H1 (cell line): ENCODE measurements around the gene PRKCH. TPM values are rescaled to one million over a fixed set of nuclear protein-coding genes. Genes with fewer than 3 reads are reported as not detected.

Source experiments
- CTCF ChIA-PET: fragments of 300-600 bp; sonication (Branson Sonifier 250); formaldehyde crosslinking; loops from one replicate; lab custom pipeline; 2021; ENCODE audit not compliant: partially characterized antibody; lab: Charles Lee
- POLR2A ChIA-PET: fragments of 300-600 bp; sonication (Branson Sonifier 250); formaldehyde crosslinking; loops from one replicate; lab custom pipeline; 2021; ENCODE audit warnings: inconsistent platforms; ENCODE audit not compliant: partially characterized antibody; lab: Charles Lee
- DNase-seq, 2 experiments: peaks; one replicate each; pipeline versions ENCODE4 v3.0.0 to v3.0.0-alpha.2; 2010 to 2022; ENCODE audit warnings: low spot score in 2 of 2, low read depth in 1 of 2, mixed read lengths in 1 of 2
- FAIRE-seq: peaks from 2 replicates; lab custom pipeline; 2011; peaks lifted over from hg19 to GRCh38; lab: Jason Lieb, UNC
- H2AFZ ChIP-seq: 2 replicates; pipeline ENCODE4 v1.8.1; 2012; ENCODE audit warnings: low read length, inconsistent platforms
- H2AK5ac ChIP-seq: 2 replicates; pipeline ENCODE4 v1.6.1; 2013; ENCODE audit warnings: low read depth, low read length
- H2BK120ac ChIP-seq: replicated peaks from 2 replicates; pipeline ENCODE3; 2013; ENCODE audit warnings: low read depth, low read length, inconsistent platforms
- H2BK12ac ChIP-seq: 2 replicates; pipeline ENCODE4 v1.6.1; 2013; ENCODE audit warnings: low read depth, low read length
- H2BK15ac ChIP-seq: 2 replicates; pipeline ENCODE4 v1.6.1; 2013; ENCODE audit warnings: low read length
- H2BK20ac ChIP-seq: 2 replicates; pipeline ENCODE4 v1.6.1; 2013; ENCODE audit warnings: low read length
- H2BK5ac ChIP-seq: 2 replicates; pipeline ENCODE4 v1.6.1; 2013; ENCODE audit warnings: low read depth, low read length
- H3K14ac ChIP-seq: 2 replicates; pipeline ENCODE4 v1.6.1; 2013; ENCODE audit warnings: inconsistent platforms; ENCODE audit not compliant: insufficient read length
- H3K18ac ChIP-seq: 2 replicates; pipeline ENCODE4 v1.6.1; 2013; ENCODE audit warnings: low read length; ENCODE audit errors: extremely low read depth
- H3K23ac ChIP-seq: 2 replicates; pipeline ENCODE4 v1.6.1; 2013; ENCODE audit warnings: inconsistent platforms; ENCODE audit not compliant: insufficient read length
- H3K23me2 ChIP-seq: 2 replicates; pipeline ENCODE4 v1.6.1; 2013; ENCODE audit warnings: low read depth, low read length
- H3K27ac ChIP-seq: 2 replicates; pipeline ENCODE4 v1.6.1; 2011; ENCODE audit warnings: low read depth, low read length, inconsistent platforms
- H3K27me3 ChIP-seq, 4 experiments: replicated peaks in 1 of 4; 1 replicate in 1 of 4; 2 replicates in 3 of 4; pipeline versions ENCODE4 v1.6.1 to v1.8.1; 2011 to 2013; ENCODE audit warnings: low read length in 3 of 4, mild to moderate bottlenecking in 3 of 4, inconsistent platforms in 2 of 4, mixed read lengths in 2 of 4, moderate library complexity in 1 of 4; ENCODE audit not compliant: control insufficient read depth in 3 of 4, insufficient read depth in 3 of 4; ENCODE audit errors: extremely low read depth in 1 of 4
- H3K36me3 ChIP-seq, 4 experiments: 2 replicates each; pipeline versions ENCODE4 v1.6.1 to v1.8.1; 2011 to 2013; ENCODE audit warnings: mild to moderate bottlenecking in 4 of 4, low read length in 3 of 4, moderate library complexity in 2 of 4, control low read depth in 1 of 4, inconsistent platforms in 1 of 4; ENCODE audit not compliant: insufficient read depth in 4 of 4, control insufficient read depth in 2 of 4
- H3K4ac ChIP-seq: replicated peaks from 2 replicates; pipeline ENCODE3; 2013; ENCODE audit warnings: low read length, low read depth, mixed read lengths, inconsistent platforms; ENCODE audit not compliant: insufficient read length
- H3K4me1 ChIP-seq, 4 experiments: replicated peaks in 1 of 4; 1 replicate in 1 of 4; 2 replicates in 3 of 4; pipeline versions ENCODE4 v1.6.1 to v1.8.1; 2011 to 2013; ENCODE audit warnings: low read length in 3 of 4, inconsistent platforms in 2 of 4, mixed read lengths in 1 of 4; ENCODE audit not compliant: insufficient read depth in 4 of 4, control insufficient read depth in 3 of 4
- H3K4me2 ChIP-seq, 2 experiments: 2 replicates each; pipeline versions ENCODE4 v1.6.1 to v1.8.1; 2011 to 2013; ENCODE audit warnings: low read depth in 2 of 2, low read length in 2 of 2, control low read depth in 1 of 2, inconsistent platforms in 1 of 2, mild to moderate bottlenecking in 1 of 2; ENCODE audit not compliant: insufficient read depth in 1 of 2
- H3K4me3 ChIP-seq, 4 experiments: fragments of 200-600, 300-600 bp in 1 of 4; sonication (generic), shearing (Covaris generic), sonication (Bioruptor Twin) in 1 of 4; 2 replicates each; pipeline versions ENCODE4 v1.5.1 to v1.8.1; 2011 to 2016; ENCODE audit warnings: low read length in 4 of 4, low read depth in 3 of 4, control low read depth in 2 of 4, inconsistent platforms in 2 of 4, mild to moderate bottlenecking in 2 of 4, mixed read lengths in 1 of 4, moderate library complexity in 1 of 4; ENCODE audit not compliant: insufficient read depth in 2 of 4; ENCODE audit errors: extremely low read depth in 1 of 4
- H3K56ac ChIP-seq: replicated peaks from 2 replicates; pipeline ENCODE3; 2013; ENCODE audit warnings: low read depth, mild to moderate bottlenecking, mixed read lengths, low read length, inconsistent platforms; ENCODE audit not compliant: insufficient read length
- H3K79me1 ChIP-seq: 2 replicates; pipeline ENCODE4 v1.6.1; 2013; ENCODE audit warnings: low read depth, low read length, control low read depth
- H3K79me2 ChIP-seq, 2 experiments: 2 replicates each; pipeline versions ENCODE4 v1.6.1 to v1.8.1; 2012 to 2013; ENCODE audit warnings: low read length in 2 of 2, mild to moderate bottlenecking in 2 of 2, inconsistent platforms in 1 of 2; ENCODE audit not compliant: insufficient read depth in 2 of 2, control insufficient read depth in 1 of 2
- H3K9ac ChIP-seq, 4 experiments: replicated peaks in 1 of 4; 1 replicate in 1 of 4; 2 replicates in 3 of 4; pipeline versions ENCODE4 v1.6.1 to v1.8.1; 2011 to 2013; ENCODE audit warnings: low read depth in 3 of 4, low read length in 3 of 4, control low read depth in 2 of 4, mild to moderate bottlenecking in 2 of 4, moderate library complexity in 2 of 4, inconsistent platforms in 1 of 4; ENCODE audit errors: extremely low read depth in 1 of 4
- H3K9me3 ChIP-seq, 2 experiments: 2 replicates each; pipeline versions ENCODE4 v1.6.1 to v1.8.1; 2012 to 2013; ENCODE audit warnings: mild to moderate bottlenecking in 2 of 2, moderate library complexity in 2 of 2, control low read depth in 1 of 2, inconsistent platforms in 1 of 2, low read depth in 1 of 2, low read length in 1 of 2, mixed read lengths in 1 of 2; ENCODE audit not compliant: insufficient read depth in 2 of 2
- H4K20me1 ChIP-seq, 2 experiments: replicated peaks in 1 of 2; 2 replicates each; pipeline versions ENCODE3 to v1.8.1; 2011 to 2013; ENCODE audit warnings: inconsistent platforms in 2 of 2, low read length in 2 of 2, mild to moderate bottlenecking in 1 of 2; ENCODE audit not compliant: insufficient read depth in 2 of 2, control insufficient read depth in 1 of 2
- H4K5ac ChIP-seq: 2 replicates; pipeline ENCODE4 v1.6.1; 2013; ENCODE audit warnings: low read length, low read depth, mixed read lengths, inconsistent platforms; ENCODE audit not compliant: insufficient read length
- H4K8ac ChIP-seq: 2 replicates; pipeline ENCODE4 v1.8.0; 2013; ENCODE audit warnings: mild to moderate bottlenecking, moderate library complexity, low read length, inconsistent platforms; ENCODE audit not compliant: insufficient read depth; ENCODE audit errors: extremely low read depth
- H4K91ac ChIP-seq: replicated peaks from 2 replicates; pipeline ENCODE3; 2013; ENCODE audit warnings: low read length, mixed read lengths, inconsistent platforms; ENCODE audit not compliant: insufficient read length
- CBX8 ChIP-seq: fragments of 300-800, 300-1000 bp; sonication (generic); IDR thresholded peaks from 2 replicates; pipeline ENCODE4 v1.7.1; 2016; ENCODE audit warnings: low read depth, low read length, borderline replicate concordance
- CHD2 ChIP-seq: IDR thresholded peaks from 2 replicates; pipeline ENCODE4 v1.6.1; 2012; ENCODE audit warnings: low read length, improper control_type of control experiment
- JUND ChIP-seq: IDR thresholded peaks from 2 replicates; pipeline ENCODE4 v1.6.1; 2011; ENCODE audit warnings: mild to moderate bottlenecking, improper control_type of control experiment, low read length
- KDM4A ChIP-seq: IDR thresholded peaks from one replicate; pipeline ENCODE4 v1.7.1; 2012; ENCODE audit warnings: low read depth, mild to moderate bottlenecking, moderate library complexity, low read length, inconsistent platforms; ENCODE audit not compliant: severe bottlenecking
- MAFK ChIP-seq: IDR thresholded peaks from 2 replicates; pipeline ENCODE4 v1.6.1; 2012; ENCODE audit warnings: low read depth, mild to moderate bottlenecking, improper control_type of control experiment, low read length
- PHF8 ChIP-seq: fragments of 200-600 bp; sonication (generic); conservative IDR thresholded peaks from 2 replicates; pipeline ENCODE4 v1.7.1; 2012; ENCODE audit warnings: low read depth, mild to moderate bottlenecking, inconsistent platforms, low read length, moderate library complexity
- RAD21 ChIP-seq, 2 experiments: IDR thresholded peaks in 1 of 2; conservative IDR thresholded peaks in 1 of 2; 2 replicates each; pipeline ENCODE4 v1.6.1; 2011; ENCODE audit warnings: low read depth in 2 of 2, low read length in 2 of 2, improper control_type of control experiment in 1 of 2, inconsistent platforms in 1 of 2, mild to moderate bottlenecking in 1 of 2, moderate library complexity in 1 of 2
- RNF2 ChIP-seq: fragments of 200-900, 300-1000 bp; sonication (generic); IDR thresholded peaks from 2 replicates; pipeline ENCODE4 v1.7.1; 2016; ENCODE audit warnings: borderline replicate concordance, low read depth, mild to moderate bottlenecking, antibody characterized with exemption, low read length; ENCODE audit not compliant: poor library complexity, severe bottlenecking; ENCODE audit errors: missing control alignments
- TBP ChIP-seq: IDR thresholded peaks from 2 replicates; pipeline ENCODE4 v1.6.1; 2011; ENCODE audit warnings: low read depth, low read length, improper control_type of control experiment
- WGBS, 2 experiments: shearing (Covaris generic) in 1 of 2; methylation state at CpG; one replicate each; pipeline versions ENCODE4 v1.1.6 to v1.1.7; 2013 to 2015; ENCODE audit warnings: low lambda C conversion rate in 2 of 2, mixed read lengths in 2 of 2, inconsistent platforms in 1 of 2, low coverage in 1 of 2, missing lambda C conversion rate in 1 of 2; ENCODE audit not compliant: insufficient replicate concordance in 2 of 2, insufficient coverage in 1 of 2, insufficient read length in 1 of 2; ENCODE audit errors: extremely low coverage in 1 of 2, missing lambda C conversion rate in 1 of 2; 5-methylcytosine and 5-hydroxymethylcytosine counted together
- polyA plus RNA-seq, 7 experiments: library from polyadenylated mRNA; depleted of rRNA in 3 of 7; stranded (reverse) in 5 of 7; unstranded in 2 of 7; fragments of >200 nt in 5 of 7; fragments of 200-250 nt in 2 of 7; gene quantifications; 1 replicate in 5 of 7; 2 replicates in 1 of 7; 4 replicates in 1 of 7; pipeline versions ENCODE4 v1.2.1 to v1.2.3, GENCODE V29; 2011 to 2013; ENCODE audit warnings: missing spikeins in 2 of 7, mixed read lengths in 2 of 7
- total RNA-seq: library from RNA; stranded (reverse); fragmentation: NEBNext Ultra II Directional; extraction: Animal tissue kit (Norgen Biotek cat#: 25700); gene quantifications from 2 replicates; pipeline ENCODE4 v1.2.1, GENCODE V29; 2021

Gene PRKCH
- total and polyA plus RNA-seq, 2 of the 8 experiments (the other 6 are each of a cell fraction or from before 2014, with no cell fraction given) = 6.4 to 7.0 TPM

DNA sequence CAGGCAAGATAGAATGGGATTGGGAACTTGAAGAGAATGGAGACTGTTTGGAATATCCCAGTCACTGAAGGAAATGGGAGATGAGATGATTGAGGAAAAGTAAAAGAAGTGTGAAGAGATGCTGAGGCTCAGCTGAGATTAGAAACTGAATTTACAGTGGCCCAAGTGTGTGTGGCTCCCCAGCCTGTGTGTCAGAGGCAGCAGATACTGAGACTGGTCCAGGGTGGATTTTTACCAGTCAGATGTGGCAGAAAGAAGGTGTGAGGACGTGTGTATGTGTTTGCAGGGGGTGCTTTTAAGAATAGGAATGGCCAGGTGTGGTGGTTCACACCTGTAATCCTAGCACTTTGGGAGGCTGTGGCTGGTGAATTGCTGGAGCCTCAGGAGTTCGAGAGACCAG, 42.9 kb downstream of the PRKCH start:
- Histone ChIP-seq H4K91ac (no peak overlapping the region), H3K56ac (no peak overlapping the region), H3K23me2 (no peaks in the 10 kb centered on the region), H3K36me3 (no peaks in the 10 kb centered on the region), H3K4me3 (no peak overlapping the region), H2BK15ac (no peak overlapping the region), H2BK120ac (no peak overlapping the region), H3K9me3 (no peaks in the 10 kb centered on the region), H3K4me1 (0 out of 7 replicates have a peak, but pooled peaks cover 0 to 2% (median 0%) of the 10 kb centered on the region in 4 experiments), H3K23ac (no peak overlapping the region), H3K27me3 (no peaks in the 10 kb centered on the region), H2BK20ac (no peak overlapping the region), H4K8ac (no peak overlapping the region), H3K4me2 (no peak overlapping the region), H2BK12ac (no peak overlapping the region), H3K79me1 (no peaks in the 10 kb centered on the region), H3K18ac (no peak overlapping the region), H2AK5ac (no peak overlapping the region), H3K14ac (no peak overlapping the region), H4K20me1 (no peaks in the 10 kb centered on the region), H3K79me2 (no peaks in the 10 kb centered on the region), H2BK5ac (no peak overlapping the region), H3K4ac (no peak overlapping the region), H3K9ac (no peak overlapping the region), H4K5ac (no peak overlapping the region), H2AFZ (no peak overlapping the region), H3K27ac (no peak overlapping the region)
- 85% methylated on average over 2 of the region's 2 CpGs; no CpG with 5 or more reads in 1 of the 2 experiments for WGBS, 2 experiments
- FAIRE-seq (no peak), DNase-seq (no peak)
- ChIA-PET POLR2A (no interaction called here), CTCF (interaction anchor here (1.0 kb wide), 1 partner anchor 11 kb away, joined by 3 read pairs; no protein-coding TSS in a partner anchor)
- no peak for TF ChIP-seq JUND
- no peak for TF ChIP-seq PHF8
- TF ChIP-seq CHD2 = no peak
- TF ChIP-seq RNF2 = no peak
- no peak for TF ChIP-seq KDM4A
- no peak for TF ChIP-seq CBX8
- no peak for TF ChIP-seq TBP
- TF ChIP-seq RAD21 (IDR thresholded peaks at IDR 0.05 in 1 of 2, conservative IDR thresholded peaks at IDR 0.05 in 1 of 2; ENCODE audit: low read depth in 2 of 2, low read length in 2 of 2) = no peak
- TF ChIP-seq MAFK = no peak
